ENCODE data around the gene MPV17L2.

DNA sequence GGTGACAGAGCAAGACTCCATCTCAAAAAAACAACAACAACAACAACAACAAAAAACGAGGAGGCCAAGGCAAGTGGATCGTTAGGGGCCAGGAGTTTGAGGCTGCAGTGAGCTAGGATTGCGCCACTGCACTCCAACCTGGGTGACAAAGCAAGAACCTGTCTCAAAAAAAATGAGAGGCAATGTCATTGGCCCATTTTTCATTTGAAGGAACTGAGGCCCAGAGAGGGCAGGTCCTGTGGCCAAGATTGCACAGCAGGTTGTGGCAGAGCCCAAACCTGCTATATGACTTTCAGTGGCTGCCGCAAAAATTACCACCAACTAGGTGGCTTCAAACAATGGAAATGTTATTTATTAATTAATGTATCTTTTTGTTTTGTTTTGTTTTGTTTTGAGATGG lies 34.6 kb upstream of the MPV17L2 start:
- no peak for TF ChIP-seq POLR2A (IDR thresholded peaks at IDR 0.05)
- TF ChIP-seq, protein P1, sequence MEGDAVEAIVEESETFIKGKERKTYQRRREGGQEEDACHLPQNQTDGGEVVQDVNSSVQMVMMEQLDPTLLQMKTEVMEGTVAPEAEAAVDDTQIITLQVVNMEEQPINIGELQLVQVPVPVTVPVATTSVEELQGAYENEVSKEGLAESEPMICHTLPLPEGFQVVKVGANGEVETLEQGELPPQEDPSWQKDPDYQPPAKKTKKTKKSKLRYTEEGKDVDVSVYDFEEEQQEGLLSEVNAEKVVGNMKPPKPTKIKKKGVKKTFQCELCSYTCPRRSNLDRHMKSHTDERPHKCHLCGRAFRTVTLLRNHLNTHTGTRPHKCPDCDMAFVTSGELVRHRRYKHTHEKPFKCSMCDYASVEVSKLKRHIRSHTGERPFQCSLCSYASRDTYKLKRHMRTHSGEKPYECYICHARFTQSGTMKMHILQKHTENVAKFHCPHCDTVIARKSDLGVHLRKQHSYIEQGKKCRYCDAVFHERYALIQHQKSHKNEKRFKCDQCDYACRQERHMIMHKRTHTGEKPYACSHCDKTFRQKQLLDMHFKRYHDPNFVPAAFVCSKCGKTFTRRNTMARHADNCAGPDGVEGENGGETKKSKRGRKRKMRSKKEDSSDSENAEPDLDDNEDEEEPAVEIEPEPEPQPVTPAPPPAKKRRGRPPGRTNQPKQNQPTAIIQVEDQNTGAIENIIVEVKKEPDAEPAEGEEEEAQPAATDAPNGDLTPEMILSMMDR (IDR thresholded peaks at IDR 0.05) = no peak

Measured in thyroid gland (tissue), 4 donors.